Stimulated activated CD4-positive, alpha-beta T cell treated with anti-CD3 and anti-CD28 coated beads, Interleukin-4, amount 100 ng/mL, for 24 hours (primary cell): Measurements from ENCODE around the gene TSPAN11.

ENCODE experiments used
- DNase-seq: peaks from one replicate; pipeline ENCODE4 v3.0.0-alpha.2; 2020

TSPAN11 gene

DNA sequence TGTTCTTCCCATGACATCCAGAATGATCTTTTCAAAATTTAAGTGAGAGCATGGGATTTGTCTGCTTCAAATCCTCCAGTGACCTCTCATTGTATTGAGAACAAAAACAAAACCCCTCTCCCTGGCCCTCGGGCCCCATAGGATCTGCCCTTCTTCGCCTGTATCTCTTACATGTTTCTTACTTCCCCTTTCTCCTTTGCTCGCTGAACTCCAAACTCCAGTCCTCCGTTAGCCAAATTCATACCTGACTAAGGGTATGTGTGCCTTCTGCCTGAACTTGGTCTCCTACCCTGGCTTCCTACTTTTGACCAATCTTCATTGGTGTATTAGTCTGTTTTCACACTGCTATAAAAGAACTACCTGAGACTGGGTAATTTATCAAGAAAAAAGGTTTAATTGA lies 13.2 kb upstream of the TSPAN11 start:
- no peak for DNase-seq

DNA sequence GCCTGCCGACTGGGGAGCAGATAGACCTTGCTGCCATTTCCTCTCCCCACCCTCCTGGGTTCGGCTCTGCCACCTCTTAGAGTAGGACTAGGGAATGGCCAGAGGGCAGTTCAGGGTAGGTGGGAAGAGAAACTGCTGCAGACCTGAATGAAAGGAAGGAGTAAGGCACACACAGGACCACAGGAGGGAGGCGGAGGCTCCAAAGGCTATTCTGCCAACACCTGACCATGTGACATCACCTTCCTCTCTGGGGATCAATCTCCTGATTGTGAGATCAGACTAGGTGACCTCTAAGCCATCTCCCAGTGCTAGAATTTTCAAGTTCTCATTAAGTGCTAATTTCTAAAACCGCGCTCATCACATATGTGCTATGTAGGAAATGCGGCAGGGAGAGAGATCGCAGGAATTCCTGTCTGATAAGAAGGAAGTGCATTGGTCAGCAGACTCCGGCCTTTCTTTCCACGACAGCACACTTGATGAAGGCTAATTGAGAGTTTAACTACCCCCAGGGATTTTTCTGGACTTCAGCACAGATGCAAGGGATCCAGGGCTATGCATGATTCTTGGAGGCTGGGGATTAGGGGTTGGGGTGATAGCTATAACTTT lies 11.5 kb upstream of the TSPAN11 start:
- DNase-seq: no peak

DNA sequence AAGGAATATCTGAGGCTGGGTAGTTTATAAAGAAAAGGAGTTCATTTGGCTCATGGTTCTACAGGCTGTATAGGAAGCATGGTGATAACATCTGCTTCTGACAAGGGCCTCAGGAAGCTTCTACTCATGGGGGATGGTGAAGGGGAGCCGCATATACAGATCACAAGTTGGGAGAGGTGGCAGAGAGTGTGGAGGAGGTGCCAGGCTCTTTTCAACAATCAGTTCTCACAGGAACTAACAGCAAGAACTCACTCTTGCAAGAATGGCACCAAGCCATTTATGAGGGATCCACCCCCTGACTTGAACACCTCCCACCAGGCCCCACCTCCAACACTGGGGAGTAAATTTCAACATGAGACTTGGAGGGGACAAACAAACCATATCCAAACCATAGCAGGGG lies 3.5 kb upstream of the TSPAN11 start:
- no peak for DNase-seq

DNA sequence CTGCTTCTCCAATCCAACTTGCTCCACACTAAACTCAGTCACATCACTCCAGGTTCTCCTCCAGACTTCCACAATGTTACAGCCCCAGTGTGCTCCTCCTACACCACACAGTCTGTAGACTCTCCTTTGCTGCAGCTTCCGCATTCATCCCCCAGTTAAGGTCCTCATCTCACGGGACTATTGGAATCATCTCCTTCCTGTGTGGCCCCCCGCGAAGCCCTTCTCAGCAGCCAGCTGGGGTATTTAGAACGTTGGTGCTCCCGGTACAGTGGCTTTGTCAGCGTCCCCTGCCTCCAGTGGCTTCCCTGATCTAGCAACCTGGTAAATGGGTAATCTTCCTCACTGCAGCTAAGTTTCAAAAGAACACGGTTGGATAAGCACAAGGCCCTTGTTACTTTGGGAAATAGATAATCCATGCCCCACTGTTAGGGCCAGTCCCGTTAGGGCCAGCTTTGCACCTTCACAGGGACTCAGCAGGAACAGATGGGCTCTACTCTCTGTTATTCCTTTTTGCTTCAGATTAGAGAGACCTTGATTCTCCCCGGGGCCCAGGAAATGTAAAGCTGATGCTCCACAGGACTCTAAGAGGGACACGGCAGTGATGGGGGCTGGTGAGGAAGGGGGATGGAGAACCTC lies 823 bp upstream of the TSPAN11 start:
- no peak for DNase-seq

DNA sequence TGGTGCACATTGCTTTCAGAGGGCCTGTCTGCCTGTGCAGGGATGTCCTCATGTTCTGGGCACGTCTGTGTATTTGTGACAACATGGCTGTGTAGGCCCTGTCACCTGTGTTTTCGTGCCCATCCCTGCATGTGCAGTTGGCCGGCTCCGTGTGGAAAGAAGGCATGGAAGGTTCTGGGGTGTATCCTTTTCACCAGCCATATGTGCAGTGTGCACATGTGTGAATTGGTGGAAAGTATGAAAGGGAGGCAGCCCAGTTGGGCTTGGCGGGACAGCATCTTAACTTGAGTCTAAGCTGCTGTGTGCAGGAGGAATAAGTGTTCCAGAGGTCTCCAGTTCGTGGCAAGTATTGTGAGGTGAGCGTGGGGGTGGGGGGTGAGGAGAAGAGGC lies 669 bp downstream of the TSPAN11 start:
- DNase-seq: no peak

DNA sequence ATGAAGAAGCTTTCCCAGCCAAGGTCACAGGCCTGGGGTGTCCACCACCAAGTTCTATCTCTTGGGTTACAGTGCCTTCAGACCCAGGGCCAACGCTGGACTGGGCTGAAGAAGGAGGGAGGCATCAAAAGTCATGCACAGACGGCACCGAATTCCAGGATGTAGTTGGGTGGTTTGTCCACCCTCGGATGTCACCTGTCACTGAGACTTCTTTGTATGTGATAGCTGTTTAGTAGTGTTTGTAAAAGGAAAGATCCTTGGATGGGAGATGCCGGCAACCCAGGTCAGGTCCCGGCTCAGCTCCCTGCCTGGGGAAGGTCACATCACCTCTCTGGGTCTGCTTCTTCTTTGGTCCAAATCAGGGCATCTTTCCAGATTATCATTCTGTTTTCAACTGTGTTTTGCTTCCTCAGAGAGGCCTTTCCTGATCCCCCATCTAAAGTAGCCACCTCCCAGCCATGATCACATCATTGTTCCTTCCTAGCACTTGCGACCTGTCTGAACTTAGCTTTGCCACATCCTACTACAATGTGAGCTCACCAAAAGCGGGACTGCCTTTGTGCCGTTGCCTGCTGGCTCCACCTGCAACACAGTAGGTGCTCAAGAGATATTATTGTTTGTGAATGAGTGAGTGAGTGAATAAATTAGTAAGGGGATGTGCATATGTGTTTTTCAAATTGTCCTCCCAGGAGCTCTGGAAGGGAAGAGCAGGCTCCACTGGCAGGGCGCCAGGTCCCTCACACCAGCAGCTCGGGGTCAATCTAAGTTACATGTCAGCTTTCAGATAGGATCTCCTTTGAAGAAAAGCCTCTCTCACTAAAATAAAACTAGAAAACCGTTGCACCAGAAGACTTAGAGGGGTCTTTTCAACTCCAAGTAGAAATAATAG lies 2.1 kb downstream of the TSPAN11 start:
- no peak for DNase-seq

DNA sequence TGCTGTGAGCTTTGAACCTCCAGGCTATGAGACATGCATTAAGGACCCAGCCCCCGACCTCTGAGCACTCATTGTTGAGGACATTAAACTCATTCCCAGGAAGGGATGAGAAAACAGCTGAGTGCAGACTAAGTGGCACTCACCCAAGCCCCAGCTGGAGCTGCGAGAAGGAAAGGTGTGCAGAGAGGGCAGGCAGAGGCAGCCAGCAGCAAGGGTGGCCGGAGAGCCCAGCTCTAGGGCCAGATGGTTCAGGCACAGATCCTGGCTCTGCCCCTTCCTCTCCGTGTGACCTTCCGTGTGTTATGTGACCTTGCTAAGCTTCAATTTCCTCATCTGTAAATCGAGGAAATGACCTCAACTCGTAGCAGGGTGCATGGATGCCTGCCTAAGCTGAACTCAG lies 3.7 kb downstream of the TSPAN11 start:
- no peak for DNase-seq

DNA sequence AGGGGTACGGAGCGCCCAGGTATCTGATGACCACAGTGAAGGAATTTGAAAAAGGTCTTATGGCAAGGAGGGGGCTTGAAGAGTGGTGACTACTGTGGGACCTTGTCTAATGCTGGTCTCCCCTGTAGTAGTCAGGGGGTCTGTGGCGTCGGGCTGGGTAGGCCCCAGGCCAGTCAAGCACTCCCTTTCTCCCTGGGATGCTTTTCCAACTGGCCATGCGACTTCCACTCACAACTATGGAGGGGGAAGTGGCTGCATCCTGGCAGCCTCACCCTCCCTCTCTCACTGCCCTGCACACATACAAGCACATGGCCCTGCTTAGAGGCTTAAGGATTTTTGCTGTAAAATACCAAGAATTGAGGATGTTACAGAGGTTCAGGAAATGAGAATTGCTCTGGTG lies 4.1 kb downstream of the TSPAN11 start:
- DNase-seq: no peak

DNA sequence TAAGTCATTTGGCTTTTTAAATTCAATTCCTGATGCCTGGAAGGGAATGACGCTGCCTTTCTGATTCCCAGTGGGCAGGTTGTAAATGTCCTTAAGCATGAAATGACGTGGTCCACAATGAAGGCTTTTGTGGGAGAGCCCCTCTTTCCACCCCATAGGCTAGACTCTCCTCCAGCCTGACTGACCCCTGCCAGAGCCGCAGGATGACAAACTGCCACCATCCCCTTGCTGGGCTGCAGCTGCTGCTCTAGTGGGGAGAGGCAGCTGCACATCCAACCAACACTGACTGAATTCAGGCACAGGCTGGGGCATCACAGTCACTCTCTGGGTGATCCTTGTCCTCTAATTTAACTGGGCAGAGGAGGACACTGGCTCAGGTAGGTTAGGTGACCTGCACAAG lies 6.3 kb downstream of the TSPAN11 start:
- no peak for DNase-seq

DNA sequence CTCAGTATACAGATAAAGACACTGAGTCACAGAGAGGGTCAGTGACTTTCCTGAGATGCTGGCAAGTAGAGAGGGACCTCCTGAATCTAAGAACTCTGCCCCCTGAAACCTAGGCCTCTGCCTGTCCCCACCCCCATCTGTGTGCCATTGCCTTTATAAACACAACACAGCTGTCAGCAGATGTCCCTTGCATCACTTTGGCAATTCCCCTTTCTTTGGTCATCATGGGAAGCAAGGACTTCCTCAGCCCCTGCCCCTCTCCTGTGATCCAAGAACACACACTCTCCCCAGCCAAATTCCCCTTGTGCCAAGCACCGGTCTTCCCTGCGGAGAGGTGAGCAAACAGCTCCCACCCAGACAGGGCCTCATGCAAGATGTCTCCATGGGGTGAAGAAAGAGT lies 8.3 kb downstream of the TSPAN11 start:
- DNase-seq: no peak

DNA sequence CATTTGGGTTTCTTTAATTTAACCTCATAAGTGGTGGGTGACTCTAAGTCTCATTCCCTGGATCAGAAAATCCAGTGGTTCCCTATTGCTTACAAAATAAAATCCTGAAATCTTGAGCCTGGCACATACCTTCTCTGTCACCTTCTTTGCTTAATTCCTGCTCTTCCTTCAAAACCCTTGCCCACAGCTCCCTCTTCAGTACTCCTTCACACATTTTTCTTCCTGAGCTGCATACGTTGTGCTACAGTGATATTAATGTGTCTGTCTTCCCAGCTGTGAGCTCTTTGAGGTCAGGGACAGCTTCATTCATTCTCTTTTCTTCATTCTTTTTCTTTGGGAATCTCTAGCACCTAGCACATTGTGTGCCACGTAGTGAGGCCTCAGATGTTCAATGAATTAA lies 9.5 kb downstream of the TSPAN11 start:
- DNase-seq: no peak

DNA sequence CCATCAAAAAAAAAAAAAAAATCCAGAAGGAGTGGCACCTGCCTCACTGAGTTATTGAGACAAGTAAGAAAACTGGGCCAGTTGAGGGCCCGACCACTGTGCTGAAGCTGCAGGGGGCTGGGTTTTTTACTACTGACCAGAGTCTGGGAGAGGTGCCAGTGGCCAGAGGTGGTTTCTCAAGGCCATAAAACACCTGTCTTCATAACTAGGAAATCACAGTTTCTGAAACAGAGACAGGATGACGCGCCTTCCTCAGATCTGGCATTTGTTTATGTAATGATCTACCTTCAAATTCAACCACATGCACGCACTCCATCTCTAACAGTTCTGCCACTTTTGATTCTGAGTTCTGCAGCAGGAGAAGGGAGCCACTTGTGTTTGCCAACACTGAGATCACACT lies 12.7 kb downstream of the TSPAN11 start:
- DNase-seq: no peak

DNA sequence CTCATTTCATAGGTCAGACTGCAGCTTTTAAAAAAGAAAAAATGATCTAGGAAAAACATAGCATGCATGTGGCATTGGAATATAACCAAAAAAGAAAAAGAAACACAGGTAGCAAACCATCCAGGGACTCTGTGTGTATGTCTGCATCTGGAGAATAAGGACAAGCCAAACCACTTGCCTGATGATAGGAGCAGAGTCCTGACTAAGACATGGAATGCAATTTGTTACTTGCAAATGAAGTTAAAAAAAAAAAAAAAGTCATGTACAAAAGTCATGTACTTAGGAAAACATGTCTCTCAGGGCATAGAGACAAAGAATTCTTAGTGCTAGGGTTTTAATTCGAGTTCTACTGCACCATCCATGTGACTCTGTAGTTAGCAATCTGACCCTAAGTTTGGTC lies 15.9 kb downstream of the TSPAN11 start:
- no peak for DNase-seq

DNA sequence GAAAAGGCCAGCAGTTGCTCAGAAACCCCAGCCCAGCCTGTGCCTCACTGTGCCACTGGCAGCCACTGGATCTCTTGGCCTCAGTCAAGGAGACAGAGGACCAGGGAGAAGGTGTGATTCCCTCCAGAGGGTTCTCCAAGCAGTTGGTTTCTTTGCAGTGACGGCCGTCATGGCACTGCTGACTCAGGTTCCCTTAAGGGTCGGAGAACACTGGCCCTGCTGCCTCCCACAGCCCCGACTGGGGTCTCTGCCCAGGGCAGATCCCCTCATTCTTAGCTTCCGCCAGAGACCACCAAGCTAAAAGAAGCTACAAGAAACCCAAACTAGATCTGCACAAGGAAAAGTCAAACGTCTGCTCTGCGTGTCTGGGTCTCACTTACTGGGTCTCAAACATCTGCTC lies 16.4 kb downstream of the TSPAN11 start:
- DNase-seq: no peak

DNA sequence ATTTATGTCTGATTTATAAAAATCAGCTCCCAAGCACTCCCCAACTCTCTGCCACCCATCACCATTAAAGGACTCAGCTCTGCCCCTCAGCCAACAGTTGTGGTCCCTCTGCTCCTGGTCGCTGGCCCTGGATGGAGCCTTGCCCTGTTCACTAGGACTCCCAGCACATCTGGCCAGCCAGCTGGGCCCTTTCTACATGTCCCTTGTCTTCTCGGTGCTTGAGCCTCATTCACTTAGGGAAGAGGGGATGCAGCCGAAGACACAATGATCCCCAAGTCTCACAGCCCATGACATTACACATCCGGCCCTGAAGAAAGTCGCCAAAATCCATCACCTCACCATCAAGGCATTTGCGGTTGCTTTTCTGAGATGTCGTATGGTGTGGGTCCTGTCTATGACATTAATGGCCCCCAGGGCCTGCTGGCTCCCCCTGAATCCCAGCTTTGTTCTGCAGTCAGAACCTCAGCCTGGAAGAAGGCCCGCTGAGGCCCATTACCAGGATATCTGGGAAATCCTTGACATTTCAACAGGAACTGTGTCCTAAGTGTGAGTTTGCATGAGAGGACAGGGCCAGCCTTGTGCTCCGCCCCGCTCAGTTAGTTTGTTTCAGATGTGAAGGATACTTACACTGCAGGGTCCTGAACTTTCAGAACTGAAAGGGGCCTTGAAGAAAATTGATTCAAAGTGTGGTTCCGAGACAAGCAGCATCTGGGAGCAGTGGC lies 19.1 kb downstream of the TSPAN11 start:
- no peak for DNase-seq

DNA sequence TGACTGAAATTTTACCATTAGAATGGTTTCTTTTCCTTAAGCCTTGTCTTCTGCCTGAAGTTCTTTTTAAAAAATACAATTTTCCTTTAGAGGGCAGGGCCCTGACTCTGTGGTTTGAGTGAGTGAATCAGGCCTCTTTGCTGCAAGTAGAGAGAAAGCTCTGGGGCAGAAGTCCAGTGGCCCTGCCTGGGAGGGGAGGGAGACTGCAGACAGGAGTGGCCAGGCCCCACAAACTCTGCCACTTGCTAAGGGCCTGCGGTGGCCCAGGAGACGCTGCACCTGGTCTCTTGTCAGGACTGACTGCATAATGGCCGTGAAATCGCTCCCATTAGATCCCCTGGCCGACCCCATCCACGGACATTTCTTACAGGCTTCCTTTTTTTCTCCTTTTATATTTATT lies 25.5 kb downstream of the TSPAN11 start:
- DNase-seq: no peak

DNA sequence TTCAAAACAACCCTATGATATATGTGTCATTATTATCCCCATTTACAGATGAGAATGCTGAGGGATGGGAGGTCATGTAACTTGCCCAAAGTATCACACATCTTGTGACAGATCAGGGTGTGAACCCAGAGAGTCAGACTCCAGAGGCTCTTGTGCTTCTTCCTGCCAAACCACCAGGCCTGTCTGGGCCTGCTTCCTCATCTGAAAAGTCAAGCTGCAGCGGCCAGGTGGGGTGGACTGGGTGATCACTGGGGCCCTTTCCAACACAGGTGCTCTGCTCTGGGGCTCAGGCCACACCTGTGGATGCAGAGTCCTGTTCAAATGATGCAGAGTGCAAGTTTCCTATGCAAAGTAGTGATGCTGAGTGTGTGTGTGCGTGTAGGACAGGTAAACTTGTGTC lies 26.7 kb downstream of the TSPAN11 start:
- DNase-seq: no peak

DNA sequence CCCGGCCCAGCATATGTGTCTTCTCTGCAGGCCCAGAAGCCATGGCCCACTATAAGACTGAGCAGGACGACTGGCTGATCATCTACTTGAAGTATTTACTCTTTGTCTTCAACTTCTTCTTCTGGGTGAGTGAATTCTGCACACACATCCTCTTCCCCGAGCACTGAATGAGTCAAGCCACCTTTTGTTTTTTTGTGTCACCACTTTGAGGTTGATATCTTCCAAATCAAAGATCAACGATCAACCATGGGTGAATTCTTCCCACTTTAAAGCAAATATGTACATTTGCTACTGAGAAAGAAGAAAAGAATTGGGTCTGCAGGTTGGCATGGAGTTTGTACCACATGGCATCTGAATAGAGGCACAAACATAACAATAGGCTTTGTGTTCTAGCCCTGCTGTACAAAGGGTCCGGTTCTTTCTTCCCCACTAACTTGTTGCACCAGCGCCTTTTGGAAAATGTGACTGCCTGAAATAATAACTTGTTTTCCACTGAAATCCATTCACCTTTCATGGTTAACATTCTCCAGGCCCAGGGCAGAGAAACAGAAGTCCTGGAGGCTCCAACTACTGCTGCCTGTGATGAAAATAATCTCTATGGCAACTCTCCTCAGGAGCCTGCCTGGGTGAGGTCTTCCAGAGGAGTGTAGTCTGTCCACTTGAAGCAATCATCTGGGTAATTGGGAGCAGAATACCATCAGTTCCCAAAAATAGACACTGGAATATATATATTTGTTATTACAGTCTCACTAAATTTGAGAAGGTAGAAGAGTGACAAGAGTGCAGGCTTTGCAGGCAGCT lies 27.6 kb downstream of the TSPAN11 start:
- no peak for DNase-seq

DNA sequence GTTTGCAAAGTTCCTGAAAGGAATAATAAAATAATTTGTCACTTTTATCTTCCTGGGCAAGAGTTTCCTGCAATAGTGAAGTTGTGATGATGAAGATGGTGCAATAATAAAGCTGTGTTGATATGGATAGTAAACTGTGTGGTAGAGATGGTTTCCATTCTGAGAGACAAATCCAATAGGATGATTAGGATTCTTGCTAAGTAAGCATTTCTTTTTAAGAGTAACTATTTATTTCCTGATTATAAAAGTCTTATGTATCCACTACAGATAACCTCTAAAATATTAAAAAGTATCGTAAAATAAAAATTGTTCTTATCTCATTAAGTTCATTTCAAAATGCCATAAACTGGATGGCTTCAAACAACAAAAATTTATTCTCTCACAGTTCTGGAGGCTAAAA lies 28.7 kb downstream of the TSPAN11 start:
- DNase-seq: no peak

DNA sequence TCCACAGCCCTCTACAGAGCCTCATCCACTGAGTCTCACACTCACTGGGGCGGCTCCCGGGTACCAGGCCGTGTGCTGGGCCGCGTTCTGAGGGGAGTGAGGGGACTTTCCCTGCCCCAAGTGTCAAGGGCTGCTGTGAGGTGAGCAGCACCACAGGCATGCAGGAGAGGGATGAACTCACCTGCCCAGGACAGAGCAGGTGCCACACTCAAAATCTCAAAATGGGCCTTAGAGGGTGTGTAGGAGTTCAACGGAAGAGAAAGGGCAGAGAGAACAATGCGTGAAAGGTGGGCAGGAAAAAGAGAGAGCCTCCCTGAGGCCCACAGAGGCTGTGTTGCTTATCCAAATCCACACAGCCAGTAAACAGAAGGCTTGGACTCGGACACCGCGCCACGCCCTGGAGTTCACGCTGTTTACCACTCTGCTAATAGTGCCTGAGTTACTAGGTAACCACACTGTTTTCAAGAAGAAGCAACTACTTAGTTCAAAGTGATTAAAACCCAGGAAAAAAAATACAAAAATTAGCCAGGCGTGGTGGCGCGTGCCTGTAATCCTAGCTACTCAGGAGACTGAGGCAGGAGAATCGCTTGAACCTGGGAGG lies 32.7 kb downstream of the TSPAN11 start:
- DNase-seq: no peak

DNA sequence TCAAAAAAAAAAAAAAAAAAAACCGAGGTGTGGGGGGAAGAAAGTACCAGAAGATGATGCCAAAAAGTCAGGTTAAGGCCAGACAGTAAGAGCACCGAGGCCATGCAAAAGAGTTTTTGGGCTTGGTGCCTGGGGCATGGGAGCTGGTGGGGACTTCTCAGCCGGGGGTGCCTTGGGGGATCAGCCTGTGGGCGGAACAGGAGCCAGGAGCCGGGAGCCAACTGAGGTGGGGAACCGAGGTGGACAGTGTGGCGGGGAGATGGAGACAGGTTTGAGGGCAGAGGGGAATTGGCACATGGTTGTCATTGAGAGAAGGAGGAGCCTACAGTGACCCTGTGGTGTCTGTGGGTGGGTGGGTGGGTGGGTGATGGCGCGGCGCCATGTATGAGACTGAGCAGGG lies 33.2 kb downstream of the TSPAN11 start:
- DNase-seq: no peak

DNA sequence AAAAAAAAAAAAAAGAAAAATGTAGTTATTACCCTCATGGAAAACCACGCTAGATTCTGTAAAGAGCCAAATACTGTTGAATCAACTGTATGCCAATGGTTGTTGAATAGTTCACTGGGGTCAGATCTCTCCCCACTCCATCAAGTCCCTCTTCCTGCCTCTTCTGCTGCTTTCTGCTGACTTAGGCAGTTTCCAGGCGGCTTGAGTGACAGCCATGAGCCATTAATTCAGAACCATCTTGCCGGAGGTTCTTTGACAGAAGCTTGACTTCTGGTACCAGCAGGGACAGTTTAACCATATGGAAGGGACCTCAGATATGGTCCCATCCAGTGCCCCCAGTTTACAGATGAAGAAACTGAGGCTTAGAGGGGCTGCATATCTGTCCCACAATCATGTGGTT lies 34.5 kb downstream of the TSPAN11 start:
- no peak for DNase-seq
